ENCODE data around the gene ITCH.

- TF ChIP-seq CTCF (conservative IDR thresholded peaks at IDR 0.05; ENCODE audit: low read length) (no peak), EZH2phosphoT487 (IDR thresholded peaks at IDR 0.05; ENCODE audit: borderline replicate concordance, low read depth, low read length) (no peak)
Measured at GRCh38 chr20:34448517-34448916, 85.4 kb downstream of the ITCH start.
